ENCODE results near the gene HSPB1.
"Not testable (repeated sequence)": the region's sequence is repeated elsewhere in the genome, so short reads cannot be mapped to it uniquely, and the experiment has no call there.

Gene HSPB1

DNA sequence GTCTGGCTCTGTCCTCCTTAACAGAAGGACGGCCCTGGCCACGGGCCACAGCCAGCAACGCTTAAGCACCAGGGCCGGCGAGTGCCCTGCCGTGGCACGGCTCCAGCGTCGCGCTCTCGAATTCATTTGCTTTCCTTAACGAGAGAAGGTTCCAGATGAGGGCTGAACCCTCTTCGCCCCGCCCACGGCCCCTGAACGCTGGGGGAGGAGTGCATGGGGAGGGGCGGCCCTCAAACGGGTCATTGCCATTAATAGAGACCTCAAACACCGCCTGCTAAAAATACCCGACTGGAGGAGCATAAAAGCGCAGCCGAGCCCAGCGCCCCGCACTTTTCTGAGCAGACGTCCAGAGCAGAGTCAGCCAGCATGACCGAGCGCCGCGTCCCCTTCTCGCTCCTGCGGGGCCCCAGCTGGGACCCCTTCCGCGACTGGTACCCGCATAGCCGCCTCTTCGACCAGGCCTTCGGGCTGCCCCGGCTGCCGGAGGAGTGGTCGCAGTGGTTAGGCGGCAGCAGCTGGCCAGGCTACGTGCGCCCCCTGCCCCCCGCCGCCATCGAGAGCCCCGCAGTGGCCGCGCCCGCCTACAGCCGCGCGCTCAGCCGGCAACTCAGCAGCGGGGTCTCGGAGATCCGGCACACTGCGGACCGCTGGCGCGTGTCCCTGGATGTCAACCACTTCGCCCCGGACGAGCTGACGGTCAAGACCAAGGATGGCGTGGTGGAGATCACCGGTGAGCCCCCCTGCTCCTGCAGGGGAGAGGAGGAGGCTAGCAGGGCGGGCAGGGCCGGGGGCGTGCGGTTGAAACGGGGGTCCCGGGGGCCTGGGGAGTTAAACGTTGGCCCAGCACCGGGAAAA lies at the start of gene HSPB1:
Gene HSPB1 (plus strand): TSS at position 327 of the 855 bp plus-strand sequence. CDS start 40 bp downstream, at position 367.
- no peak for DNase-seq

DNA sequence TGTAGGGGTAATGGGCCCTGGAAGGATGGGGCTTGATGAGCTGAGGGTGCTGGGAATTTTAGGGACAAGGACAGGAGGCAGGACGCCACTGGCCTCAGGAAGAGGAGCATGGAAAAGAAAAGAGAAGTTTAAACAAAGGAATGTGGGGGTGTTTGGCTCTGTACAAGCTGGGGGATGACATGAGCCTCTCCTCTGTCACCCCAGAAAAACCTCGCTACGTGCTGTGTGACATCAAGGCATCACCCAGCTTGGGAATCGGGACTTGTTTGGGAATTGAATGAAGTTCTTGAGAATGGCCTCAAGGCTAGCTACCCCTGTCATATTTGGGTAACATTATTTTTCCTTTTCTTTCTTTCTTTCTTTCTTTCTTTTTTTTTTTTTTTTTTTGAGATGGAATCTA lies 47.7 kb upstream of the HSPB1 start:
- no peak for DNase-seq

DNA sequence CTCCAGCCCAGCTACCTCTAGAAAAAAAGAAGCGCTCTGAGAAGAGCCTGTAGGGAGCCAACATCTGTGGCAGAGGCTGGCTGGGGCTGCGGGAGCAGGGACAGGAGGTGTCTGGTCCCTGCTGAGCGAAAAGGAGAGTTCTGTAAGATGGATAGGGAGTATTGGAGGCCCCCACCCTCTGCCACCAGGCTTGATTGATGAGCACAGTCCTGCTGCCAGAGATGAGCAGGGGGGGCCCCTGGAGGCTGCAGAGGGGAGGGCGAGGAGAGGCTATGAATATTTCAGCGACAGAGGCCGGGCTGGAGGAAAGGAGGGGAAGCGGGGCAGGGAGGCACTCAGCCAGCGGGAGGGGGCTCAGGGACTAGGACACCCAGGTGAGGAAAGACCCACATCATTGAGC lies 44.5 kb upstream of the HSPB1 start:
- DNase-seq, result no peak

DNA sequence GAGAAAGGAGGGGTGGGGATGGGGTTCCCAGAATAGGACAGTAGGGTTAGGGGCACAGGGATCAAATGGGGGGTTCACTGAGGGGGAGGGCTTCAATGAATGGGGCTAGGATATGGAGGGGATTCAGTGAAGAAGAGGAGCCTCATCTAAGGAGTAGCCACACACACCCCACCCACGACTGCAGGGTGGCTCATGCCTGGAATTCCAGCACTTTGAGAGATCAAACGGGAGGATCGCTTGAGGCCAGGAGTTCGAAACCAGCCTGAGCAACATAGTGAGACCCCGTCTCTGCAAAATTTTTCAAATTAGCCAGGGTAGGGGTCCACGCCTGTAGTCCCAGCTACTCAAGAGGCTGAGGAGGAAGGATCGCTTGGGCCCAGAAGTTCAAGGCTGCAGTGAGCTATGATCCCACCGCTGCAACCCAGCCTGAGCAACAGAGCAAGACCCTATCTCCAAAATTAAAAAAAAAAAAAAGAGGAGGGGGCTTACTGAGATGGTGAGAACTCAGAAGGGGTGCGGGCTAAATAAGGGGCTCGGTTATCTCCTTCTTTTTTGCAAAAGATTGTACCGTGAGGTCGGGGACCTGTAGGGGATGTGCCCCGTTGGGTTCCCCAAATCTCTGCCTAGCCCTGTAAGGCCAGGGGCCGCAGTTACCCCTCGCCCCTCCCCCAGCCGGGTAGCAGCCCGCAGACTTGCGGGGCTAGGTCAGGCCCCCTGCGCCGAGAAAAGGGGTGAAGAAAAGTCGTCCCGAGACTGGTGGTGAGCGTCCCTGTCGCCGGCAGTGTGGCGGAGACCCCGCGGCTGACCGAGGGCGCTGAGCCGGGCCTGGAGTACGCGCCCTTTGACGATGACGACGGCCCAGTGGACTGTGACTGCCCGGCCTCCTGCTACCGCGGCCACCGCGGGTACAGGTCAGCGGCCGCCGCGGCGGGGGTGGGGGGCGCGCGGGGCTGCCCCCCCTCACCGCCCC lies 43.1 kb upstream of the HSPB1 start:
- no peak for DNase-seq

DNA sequence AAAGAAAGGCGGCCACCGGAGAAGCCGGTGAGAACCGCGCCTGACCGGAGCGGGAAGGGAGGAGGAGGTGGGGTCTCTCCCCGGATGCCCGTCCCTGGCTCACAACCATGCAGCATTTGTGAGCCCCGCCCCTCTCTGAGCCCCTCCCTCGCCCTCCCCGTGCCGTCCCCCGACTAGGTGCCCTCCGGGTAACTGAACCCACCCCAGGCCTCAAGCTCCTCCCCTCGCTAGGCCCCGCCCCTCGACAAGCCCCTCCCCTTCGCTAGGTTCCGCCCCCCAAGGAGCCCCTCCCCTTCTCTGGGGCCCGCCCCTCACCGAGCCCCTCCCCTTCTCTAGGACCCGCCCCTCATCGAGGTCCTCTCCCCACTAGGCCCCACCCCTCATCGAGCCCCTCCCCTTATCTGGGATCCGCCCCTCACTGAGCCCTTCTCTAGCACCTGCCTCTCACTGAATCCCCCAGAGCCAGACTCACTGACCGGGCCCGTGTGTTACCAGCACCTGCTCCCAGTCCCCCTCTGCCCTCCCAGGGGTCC lies 42.2 kb upstream of the HSPB1 start:
- no peak for DNase-seq

DNA sequence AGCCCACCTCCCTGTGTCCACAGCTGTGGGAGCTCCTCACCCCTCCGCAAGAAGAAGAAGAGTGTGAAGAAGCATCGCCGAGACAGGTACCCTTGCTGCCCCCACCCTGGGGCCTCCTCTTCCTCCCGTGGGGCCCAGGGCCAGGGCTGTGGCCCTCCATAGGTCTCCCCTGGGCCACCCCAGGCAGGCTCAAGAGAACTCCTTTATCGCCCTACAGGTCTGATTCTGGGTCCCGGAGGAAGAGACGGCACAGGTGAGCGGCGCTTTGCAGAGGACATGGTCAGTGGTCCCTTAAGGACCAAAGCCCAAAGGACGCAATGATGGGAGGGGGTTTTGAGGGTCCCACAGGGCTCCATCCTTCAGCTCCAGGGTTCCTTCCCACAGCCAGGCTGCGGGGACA lies 41.1 kb upstream of the HSPB1 start:
- DNase-seq, result no peak

DNA sequence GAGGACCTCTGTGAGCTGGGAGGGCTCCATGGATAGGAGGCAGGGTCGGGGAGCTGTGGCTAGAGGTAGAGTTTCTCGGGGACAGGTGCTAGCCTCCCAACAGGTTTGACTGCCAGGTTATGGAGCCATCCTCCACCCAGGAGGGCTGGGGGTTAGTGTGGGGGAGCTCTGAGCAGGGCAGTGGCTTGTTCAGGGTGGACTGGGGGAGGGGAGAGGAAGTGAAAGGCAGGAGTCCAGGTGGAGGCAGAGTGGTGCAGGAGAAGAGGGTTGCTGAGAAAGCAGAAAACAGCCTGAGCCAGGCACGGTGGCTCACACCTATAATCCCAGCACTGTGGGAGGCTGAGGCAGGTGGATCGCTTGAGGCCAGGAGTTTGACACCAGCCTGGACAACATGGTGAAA lies 40.5 kb upstream of the HSPB1 start:
- DNase-seq, result no peak

DNA sequence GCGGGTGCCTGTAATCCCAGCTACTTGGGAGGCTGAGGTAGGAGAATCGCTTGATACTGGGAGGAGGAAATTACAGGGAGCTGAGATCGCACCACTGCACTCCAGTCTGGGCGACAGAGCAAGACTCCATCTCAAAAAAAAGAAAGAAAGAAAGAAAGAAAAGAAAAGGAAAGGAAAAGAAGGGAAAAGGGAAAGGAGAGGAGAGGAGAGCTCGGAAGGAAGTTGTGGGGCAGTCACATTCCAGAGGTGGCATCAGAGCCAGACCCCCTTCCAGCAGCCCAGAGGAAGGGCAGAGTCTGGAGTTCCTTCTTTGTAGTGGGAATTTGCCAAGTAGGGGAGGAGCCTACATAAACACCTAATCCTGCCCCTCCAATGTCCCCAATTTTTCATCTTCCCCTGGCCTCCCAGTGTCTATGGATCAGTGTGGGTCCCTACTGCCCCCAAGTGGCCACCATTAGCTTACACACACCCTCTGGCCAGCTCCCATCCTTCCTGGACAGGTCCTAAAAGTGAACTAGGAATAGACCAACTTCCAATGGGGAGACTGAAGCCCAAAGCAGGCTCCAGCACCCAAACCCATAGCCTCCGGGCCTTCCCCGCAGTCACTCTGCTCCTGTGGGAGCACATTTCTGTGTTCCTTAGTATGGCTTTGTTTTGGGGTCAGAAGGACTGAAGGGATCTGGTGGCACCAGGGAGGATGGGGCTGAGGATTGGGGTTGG lies 39.6 kb upstream of the HSPB1 start:
- peak; percentile 41 to 60 for DNase-seq

DNA sequence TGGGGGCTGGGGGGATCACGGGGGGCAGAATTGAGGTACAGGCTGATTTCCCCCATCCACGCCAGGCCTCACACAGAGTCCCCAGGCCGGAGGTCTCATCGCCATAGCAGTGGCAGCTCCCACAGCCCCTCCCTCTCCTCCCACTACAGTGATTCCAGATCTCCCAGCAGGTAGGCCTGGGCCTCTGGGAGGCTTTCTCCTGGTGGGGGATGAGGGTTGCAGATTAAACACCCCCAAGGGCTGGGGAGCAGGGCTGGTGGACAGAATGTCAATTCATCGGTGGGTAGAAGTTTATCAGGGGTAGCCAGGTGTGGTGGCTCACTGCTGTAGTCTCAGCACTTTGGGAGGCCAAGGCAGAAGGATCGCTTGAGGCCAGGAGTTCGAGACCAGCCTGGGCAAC lies 37.2 kb upstream of the HSPB1 start:
- no peak for DNase-seq

DNA sequence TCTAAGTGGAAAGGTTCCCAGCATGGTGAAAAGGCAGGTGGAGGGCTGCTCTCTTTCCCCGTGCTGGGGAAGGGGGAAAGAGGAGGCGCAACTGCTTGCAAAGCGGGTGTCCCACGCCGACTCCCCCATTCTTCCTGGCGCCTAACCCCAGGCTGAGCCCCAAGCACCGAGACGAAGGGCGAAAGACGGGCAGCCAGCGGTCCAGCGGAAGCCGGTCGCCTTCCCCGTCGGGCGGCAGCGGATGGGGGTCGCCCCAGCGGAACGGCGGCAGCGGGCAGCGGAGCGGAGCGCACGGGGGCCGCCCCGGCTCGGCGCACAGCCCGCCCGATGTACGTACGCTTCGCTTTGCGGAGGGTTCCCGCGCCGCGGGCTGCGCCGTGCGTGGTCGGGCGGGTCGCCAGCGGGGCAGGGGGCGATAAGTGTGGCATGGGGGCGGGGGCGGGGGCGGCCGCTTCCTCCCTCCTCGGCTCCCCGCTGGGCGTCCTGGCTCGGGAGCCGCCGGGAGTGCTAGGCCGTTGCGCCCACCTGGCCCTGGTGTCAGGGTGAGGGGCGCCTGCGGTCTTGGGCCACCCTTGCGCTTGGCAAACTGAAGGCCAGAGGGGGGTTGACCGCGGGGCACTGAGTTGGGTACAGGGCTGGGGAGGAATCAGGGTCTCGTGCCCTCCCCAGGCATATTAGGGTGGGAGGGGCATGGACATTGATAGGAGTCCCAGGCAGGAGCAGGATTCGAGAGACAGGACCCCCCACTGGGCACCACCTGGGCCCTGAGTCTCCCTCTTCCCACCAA lies 35.2 kb upstream of the HSPB1 start:
- no peak for DNase-seq

DNA sequence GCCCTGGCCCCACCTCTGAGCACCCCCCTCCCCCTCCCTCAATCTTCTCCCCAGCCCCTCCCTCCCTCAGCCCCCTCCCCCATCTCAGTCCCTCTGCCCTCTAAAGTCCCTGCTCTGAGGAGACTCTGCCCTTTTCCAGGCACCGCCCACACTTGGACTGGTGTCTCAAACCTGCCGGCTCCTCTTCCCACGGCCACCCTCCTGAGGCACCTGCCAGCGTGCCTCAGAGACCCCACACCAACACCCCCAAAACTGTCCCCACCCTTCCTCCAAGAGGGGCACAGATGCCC lies 34.6 kb upstream of the HSPB1 start:
- no peak for DNase-seq

DNA sequence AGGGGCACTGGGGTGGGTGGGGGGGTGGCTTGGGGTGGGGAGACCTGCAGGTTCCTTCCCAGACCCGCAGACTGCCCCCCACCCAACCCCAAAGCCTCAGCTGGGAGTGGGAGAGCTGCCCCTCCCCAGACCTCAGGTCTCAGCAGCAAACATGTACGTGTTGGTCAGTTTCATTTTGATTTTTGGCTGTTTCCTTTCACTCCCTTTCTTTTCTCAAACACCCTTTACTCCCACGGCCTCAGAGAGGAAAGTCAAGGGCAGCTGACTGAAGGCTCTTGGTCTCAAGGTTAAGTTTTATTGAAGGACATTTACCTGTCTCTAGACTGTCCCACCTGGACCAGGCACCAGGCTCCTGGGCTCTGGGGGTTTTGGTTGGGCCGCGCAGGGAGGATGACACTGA lies 34.1 kb upstream of the HSPB1 start:
- DNase-seq, result no peak

DNA sequence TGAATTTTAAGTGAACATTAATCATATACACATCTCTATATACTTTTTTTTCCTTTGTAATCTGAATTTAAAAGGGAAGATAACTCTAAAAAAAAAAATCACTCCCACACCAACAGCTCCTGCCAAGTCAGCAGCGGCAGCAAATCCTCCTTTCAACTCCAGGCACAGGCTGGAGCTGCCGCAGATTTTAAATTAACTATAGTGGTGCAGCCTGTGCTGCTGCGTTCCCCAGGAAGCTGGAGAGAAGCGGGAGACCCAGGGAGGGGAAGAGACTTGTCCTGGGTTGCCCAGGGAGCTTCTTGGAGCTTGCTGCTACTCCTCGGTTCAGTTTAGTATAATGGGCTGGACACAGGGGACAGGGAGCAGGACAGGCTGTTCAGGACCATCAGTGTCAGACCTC lies 32.6 kb upstream of the HSPB1 start:
- DNase-seq, result no peak

DNA sequence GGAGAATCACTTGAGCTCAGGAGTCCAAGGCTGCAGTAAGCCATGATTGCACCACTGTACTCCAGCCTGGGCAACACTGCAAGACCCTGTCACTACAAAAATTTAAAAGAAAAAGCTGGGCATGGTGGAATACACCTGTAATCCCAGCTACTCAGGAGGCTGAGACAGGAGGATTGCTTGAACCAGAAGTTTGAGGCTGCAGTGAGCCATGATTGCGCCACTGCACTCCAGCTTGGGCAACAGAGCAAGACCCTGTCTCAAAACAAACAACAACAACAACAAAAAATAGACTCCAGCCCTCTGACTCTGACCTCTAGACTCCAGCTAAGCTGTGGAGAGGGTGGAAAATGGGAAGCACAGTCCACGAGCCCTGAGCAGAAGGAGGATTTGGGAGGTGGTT lies 31.1 kb upstream of the HSPB1 start:
- DNase-seq, result not testable (repeated sequence)

DNA sequence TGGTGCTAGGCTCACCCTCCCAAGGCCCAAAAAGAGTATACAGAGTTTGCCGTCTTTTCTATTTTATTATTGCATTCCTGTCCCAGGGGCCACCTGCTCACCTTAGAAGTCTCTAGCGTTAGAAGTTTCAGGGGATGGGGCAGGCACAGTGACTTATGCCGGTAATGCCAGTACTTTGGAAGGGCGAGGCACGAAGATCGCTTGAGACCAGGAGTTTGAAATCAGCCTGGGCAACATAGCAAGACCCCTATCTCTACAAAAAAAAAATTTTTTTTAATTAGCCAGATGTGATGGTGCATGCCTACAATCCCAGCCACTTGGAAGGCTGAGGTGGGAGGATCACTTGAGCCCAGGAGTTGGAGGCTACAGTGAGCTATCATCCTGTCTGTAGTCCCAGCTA lies 30.3 kb upstream of the HSPB1 start:
- no peak for DNase-seq

DNA sequence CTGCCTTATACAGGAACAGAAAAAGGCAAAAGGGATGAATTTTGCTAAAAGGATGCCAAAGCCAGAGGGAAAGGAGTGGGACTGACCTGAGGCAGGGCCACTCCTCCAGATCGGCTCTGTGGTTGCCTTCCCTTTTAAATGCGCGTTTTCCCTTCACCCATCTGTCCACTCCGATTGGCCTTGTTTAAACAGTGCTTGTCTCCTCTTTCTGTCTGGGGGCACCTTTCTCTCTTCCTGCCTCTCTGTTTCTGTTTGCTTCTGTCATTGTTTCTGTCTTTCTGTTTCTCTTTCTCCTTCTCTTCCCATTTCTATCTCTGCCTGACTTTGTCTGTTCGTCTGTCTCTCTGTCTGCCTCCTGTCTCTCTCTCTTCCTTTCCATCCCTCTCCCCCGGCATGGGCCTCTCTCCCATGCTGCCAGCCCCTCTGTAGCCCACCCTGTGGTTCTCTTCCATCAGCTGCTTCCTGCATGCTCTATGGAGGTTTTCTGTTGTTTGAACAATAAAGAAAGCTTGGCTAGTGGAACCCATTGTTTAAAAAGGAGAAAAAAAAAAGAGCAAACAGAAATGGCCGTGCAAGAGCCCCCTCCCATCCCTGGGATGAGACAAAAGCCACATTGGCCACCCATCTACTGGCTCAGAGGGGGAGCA lies 29.5 kb upstream of the HSPB1 start:
- no peak for DNase-seq

DNA sequence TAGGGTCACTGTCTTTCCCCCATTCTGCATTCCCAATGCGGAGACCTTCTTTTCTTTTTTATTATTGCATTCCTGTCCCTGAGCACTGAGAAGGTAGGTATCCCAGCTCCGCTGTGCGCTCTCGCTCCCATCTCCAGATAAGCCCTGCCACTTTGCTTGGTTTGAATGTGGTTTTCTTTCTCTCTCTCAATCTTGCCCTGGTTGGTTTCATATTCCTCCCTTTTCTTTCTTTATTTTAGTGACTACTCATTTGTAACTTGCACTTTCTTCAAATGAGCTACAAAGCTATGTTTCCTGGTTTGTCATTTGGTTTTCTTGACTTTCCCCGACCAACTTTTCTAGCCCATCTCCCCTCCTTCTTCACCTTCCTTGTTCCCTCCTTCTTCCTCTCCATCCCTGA lies 29.0 kb upstream of the HSPB1 start:
- no peak for DNase-seq

DNA sequence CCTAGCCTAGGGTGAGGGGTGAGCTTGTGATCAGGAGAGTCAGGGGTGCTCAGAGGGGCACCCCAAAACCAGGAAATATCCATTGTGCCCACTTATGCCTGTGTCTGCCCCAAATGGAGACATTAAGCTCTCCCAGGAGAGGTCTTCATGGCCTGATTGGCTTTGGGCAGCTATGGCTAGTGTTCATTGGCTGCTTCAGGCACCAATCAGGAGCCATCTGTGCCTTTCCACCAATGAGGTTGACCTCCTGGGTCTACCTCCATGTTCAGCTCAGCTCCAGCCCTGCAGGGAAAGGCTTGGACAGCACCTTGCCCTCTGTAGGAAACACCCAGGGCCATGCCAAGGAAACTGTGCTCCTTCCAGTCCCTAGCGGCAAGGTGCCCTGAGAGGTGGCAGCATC lies 23.9 kb upstream of the HSPB1 start:
- DNase-seq, result no peak

DNA sequence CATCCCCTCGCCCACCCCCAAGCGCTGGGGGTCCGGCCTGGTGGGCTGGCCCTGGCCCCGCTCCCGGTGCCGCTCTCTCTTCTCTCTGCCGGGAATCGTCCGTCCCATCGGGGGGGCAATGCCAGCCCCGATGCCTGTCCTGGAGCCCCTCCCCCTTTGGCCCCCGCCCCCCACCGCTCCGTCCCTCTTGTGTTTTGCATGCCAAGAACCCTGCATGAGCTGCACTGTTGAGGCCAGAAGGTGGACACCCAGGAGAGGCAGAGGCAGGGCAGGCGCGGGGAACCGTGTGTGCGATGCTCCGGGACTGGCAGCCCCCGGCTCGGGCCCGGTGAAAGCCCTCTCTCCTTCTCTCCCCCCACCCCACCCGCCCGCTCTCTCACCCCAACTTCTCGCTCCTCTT lies 22.1 kb upstream of the HSPB1 start:
- DNase-seq, result no peak

DNA sequence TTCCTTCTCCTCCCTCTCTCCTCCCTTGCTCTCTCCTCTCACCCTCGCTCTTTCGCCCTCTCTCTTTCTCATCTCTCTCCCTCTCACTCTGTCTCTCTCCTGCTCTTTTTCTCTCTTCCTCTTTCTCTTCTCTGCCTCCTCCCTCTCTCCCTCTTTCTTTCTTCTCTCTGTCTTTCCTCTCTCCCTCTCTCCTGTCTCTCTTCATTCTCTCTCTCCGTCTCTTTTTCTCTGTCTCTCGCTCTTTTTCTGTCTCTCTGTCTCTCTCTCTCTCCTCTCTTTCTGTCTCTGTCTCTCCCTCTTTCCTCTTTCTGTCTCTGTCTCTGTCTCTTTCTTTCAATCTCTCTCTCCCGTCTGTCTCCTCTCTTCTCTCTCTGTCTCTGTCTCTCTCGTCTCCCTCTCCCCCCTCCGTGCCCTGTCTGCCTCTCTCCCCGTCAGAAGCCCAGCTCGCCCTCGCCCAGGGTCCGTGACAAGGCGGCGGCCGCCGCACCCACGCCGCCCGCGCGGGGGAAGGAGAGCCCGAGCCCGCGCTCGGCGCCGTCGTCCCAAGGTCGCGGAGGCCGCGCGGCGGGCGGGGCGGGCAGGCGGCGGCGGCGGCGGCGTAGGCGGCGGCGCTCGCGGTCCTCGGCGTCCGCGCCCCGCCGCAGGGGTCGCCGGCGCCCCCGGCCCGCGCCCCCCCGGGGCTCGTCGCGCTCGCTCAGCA lies 21.3 kb upstream of the HSPB1 start:
- DNase-seq, result no peak

DNA sequence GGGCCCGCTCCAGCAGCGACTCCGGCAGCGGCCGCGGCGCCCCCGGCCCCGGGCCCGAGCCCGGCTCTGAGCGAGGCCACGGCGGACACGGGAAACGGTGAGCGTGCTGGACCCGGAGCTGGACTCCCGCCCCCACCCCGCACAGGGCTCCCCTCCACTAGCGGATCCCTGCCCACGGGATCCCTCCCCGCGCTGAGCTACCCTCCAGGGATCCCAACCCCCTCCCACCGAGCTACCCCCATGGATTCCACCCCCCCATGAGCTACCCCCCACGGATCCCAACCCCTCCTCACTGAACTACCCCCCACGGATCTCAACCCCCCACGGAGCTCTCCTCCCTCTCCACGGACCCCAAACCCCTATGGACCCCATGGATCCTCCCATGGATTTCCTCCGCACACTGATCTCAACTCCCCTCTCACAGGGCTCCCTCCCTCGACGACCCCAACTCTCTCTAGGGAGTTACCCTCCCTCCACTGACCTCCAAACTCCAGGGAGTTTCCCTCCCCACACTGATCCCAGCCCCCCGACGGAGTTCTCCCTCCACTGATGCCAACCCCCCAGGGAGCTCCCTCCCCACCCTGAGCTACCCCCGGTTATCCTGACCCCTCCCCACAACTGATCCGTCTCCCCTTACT lies 20.6 kb upstream of the HSPB1 start:
- DNase-seq, result no peak

Data from AML-193 (cell line).